Stimulated activated CD8-positive, alpha-beta memory T cell treated with anti-CD3 and anti-CD28 coated beads, Interleukin-12 subunit alpha, Interleukin-12 subunit beta, amount 100 ng/mL, for 4 hours (primary cell): ENCODE measurements around the gene SLF2.

ENCODE experiments used
- DNase-seq: peaks from one replicate; pipeline ENCODE4 v3.0.0-alpha.2; 2020; ENCODE audit warnings: low read depth

The SLF2 gene

DNA sequence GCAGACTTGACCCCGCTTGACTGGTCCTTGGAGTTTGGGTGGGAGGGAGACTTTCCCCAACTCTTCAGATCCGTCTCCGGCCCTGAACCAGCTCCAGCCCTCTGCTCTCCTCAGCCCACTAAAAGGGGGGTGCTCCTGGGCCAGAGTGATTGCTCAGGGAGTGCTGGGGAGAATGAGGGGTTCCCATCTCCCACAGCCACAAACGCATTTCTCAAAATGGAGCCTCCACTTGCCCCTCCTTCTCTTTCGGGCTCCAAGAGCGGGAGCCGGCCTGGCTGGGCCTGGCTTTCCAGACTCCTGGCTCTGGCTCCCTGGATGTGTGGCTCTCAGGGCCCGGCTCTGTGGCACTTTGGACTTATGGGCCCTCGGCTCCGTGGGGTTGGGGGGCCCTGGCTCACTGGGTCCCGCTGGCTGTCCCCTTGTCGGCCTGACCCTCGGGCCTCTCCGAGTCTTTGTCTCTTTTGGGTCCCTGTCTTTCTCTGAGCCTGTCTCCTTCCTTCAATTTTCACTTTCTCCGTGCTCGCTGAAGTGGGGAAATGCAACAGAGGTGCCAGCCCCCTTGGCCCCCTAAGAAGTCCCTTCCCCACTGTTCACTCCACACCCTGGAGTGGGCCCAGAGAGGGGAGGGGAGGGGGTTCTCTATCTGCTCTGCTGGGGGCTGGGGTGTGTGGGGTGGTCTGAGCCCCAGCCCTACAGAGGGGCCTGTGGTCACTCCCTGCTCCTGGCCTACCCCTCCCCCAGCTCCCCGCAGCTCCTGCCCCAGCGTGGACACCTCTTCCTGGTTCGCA is 87.6 kb downstream of the SLF2 start:
- DNase-seq, result no peak

DNA sequence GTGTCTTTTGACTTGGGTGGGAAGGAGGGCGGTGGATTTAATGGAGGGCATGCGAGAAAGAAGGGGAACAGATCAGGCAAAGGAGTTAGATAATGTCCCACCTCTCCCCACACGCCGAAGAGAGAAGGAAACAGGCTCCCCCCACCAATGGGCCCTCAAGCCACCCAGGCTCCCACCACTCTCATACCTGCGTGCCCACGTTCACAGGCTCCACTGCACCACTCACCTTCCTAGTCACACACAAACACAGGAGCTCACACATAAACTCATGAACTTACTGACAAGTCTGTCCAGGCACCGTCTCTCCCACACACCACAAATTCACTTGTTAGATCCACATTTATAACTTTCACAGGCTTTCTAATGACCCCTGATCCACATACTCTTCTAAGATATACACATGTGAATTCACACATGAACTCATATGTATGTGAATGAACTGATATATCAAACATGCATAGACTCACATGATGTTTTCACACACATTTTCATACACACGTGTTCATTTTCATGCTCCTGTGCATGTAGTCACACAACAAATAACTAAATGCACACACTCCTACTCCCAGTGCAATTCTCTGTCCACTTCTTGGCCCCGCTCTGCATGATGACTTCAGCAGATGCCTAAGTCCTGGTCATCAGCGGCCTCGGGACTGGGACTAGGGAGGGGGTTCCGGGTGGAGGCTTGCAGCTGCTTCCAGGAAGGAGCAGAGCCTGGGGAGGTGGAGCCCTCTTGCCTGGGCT is 88.3 kb downstream of the SLF2 start:
- DNase-seq, result no peak

- no peak for DNase-seq
Measured at GRCh38 chr10:101001659-101002035, 88.9 kb downstream of the SLF2 start.

GRCh38 chr10:101002456-101002855 is 89.7 kb downstream of the SLF2 start:
- no peak for DNase-seq

- no peak for DNase-seq
Measured at GRCh38 chr10:101003639-101004206, 91.0 kb downstream of the SLF2 start.

DNA sequence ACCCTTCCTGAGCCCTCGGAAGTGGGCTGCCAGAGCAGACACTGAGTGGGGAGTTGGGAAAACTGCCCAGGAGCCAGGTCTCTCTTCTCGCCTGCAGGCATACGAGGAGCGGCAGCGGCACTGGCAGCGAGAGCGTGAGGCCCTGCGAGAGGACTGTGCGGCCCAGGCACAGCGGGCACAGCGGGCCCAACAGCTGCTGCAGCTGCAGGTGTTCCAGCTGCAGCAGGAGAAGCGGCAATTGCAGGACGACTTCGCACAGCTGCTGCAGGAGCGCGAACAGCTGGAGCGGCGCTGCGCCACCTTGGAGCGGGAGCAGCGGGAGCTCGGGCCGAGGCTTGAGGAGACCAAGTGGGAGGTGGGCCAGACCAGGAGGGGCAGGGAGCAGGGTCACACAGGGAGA is 92.6 kb downstream of the SLF2 start:
- no peak for DNase-seq

GRCh38 chr10:101005869-101006567 is 93.3 kb downstream of the SLF2 start:
- no peak for DNase-seq

DNA sequence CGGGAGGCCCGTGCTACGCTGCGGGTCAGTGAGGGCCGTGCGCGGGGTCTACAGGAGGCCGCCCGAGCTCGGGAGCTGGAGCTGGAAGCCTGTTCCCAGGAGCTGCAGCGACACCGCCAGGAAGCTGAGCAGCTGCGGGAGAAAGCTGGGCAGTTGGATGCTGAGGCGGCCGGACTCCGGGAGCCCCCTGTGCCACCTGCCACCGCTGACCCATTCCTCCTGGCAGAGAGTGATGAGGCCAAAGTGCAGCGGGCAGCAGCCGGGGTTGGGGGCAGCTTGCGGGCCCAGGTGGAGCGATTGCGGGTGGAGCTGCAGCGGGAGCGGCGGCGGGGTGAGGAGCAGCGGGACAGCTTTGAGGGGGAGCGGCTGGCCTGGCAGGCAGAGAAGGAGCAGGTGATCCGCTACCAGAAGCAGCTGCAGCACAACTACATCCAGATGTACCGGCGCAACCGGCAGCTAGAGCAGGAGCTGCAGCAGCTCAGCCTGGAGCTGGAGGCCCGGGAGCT is 93.9 kb downstream of the SLF2 start:
- no peak for DNase-seq

DNA sequence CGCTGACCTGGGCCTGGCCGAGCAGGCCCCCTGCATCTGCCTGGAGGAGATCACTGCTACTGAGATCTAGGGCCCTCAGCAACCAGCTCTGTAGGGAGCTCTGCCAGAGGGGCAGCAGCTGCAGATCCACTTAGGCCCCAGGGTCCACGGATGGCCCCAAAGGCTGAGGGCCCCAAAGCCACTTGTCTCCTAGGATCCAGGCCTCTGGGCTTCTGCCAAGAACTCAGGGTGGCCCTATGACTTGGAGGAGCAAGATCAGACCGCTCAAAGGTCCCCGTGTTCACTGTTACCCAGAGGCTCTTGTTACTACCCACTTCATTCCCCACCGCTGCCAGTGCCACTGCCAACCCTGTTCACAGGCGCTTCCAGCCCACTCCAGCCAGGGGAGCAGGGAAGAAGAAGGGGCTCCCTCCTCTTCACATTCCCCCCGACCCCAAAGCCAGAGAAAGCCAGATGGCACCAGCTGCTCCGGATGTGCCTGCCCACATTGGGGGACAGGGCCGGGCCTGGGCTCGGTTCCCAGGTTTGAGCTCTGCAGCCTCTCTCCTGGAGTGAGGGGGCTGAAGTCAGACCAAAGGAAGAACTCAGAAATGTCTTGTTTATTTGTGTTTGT is 94.4 kb downstream of the SLF2 start:
- no peak for DNase-seq

DNA sequence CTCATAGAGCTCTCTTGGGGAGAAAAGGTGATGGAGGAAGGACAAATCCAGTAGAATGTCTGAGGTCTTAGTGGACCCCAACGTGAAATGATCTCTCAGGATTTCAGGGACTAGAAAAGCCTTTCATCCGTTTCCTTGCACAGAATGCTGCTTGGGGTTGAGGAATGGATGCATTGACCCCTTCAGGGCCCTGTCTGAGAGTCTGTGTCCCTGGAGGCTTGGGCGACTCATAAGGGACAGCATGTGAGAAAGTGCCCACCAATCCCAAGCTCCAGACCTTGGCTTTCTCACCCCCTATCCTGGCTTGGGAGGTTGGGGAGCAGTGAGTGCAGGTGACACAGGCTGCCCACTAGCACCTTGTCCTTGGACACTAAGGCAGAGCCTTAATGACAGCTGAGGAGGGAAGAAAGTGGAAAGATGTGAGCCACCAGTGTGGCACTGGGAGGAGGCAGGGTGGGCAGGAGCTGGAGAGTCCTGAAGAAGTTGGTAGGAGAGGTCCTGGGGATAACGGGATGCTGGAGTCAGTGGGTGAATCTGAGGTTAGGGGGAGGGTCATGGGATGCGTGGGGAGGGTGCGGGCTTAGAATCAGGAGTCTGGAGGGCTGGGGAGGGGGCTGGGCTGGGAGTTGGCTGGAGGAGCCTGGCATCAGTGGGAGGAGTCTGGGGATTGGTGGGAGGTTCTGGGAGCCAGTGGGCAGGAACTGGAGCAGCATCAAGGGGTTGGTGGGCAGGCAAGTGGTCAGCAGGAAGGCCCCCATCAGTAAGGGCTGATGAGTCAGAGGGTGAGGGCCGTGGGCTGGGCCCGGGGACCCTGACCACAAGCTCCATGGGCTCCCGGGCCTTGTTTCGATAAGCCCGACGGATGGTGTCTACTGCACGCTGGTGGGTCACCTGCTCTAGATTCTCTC is 95.4 kb downstream of the SLF2 start:
- DNase-seq, result no peak

DNA sequence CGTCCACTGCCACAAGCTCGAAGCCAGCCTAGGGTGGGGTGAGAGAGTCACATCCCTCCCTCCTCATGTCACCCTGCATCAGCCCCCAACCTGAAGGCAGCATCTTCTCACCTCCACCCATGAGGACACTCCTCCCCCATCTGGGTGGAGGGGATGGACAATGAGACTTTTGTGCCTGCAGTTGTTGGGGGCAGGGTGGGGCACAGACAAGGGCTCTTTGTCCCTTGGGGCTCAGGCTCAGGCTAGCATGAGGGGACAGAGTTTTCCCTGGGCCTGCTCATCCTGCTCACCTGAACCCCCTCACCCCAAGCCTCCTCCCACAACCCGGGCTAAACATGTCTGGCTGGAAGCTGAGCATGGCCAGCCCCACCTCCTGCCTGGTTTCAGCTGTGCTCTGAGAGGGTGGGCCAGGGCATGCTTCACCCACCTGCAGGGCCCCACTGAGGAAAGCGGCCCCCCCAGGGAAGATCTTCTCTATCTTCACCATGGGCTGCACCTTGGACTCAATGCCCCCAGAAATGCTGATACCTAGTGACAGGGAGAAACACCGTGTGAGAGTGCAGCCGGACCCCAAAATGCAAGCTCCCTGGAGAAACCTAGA is 96.2 kb downstream of the SLF2 start:
- DNase-seq, result no peak

DNA sequence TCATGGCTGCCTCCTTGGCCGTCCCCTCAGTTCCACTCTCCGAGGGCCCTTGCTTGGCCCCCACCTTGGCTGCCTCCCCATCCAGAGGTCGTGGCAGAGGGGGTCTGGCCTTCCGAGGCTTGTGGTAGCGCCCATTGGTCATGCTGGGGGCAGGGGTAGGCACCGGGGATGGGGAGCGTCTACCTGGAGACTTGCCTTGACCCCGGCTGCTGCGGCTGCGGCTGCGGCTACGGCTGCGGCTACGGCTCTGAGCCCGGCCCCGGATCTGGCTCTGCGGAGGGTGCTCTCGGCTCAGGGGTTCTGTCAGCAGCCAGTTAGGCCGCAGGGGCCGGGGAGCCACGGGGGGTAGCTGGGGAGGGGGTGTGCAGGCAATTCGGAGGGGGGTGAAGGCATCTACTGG is 97.6 kb downstream of the SLF2 start:
- DNase-seq, result no peak

GRCh38 chr10:101011517-101012423 is 99.0 kb downstream of the SLF2 start:
- no peak for DNase-seq

GRCh38 chr10:101012525-101013364 is 100.0 kb downstream of the SLF2 start:
- peak; percentile 55 for DNase-seq

DNA sequence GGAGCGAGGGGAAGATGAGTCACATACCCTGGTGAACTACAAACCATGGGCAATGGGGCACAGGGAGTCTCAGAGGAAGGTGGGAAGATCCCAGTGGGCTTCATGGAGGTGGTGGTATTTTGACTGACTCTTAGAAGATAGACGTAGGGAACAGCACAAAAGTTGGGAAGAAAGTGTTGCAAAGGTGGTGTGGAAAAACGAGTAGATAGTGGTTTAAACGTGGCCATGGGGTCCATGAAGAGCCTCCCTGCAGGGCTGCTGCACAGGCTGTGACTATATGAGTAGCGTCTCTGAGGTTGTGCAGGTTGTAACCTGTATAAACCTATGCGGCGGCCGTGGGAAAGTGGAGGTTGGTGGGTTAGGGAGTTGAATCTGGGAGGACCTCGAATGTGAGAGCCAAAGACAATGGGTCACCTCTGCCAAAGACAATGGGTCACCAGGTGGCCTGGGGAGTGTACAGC is 100.6 kb downstream of the SLF2 start:
- no peak for DNase-seq

GRCh38 chr10:101014230-101014884 is 101.6 kb downstream of the SLF2 start:
- peak; percentile 45 for DNase-seq
